GM18907 (cell line): Measurements from ENCODE around the gene RUNX3.

Source experiments
- ATAC-seq: cut with Tn5 transposase; IDR thresholded peaks from one replicate; pipeline ENCODE4 v1.9.1; 2021; ENCODE audit warnings: mild to moderate bottlenecking, moderate library complexity; ENCODE audit not compliant: unreplicated experiment

The RUNX3 gene

DNA sequence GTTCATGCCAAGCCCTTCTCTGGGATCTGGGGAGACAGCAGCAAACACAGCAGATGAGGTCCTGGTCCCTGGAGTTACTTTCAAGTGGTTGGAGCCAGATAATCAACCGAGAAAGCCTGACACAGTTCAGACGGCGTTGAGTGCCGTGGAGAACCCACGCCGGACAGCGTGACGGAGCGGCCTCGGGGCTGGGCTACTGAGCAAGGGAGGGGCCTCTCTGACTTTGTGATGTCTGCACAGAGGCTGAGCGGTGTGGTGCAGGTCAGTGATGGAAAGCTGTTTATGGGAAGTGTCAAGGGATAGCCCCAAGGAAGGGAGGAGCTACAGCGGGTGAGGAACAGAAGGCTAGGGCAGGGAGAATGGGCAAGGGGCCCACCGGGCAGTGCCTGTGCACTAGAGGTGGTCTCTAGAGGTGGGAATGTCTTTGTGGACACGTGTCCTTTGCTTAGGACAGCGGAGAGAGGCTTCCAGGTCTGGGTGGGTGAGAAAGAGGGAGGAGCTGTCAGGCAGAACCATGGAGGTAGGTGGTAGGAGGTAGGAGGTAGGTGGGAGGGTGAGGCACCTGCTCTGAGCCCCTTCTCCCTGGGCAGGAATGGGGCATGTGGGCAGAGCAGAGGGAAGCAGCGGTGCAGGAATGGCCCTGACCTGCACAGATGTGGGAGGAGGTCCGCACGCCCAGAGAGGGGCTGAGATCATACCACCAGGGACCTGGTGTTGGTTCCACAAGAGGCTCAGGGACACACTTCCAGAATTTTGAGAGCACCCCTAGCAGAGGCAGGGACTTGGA is 62.8 kb downstream of the RUNX3 start:
- ATAC-seq, result no peak

DNA sequence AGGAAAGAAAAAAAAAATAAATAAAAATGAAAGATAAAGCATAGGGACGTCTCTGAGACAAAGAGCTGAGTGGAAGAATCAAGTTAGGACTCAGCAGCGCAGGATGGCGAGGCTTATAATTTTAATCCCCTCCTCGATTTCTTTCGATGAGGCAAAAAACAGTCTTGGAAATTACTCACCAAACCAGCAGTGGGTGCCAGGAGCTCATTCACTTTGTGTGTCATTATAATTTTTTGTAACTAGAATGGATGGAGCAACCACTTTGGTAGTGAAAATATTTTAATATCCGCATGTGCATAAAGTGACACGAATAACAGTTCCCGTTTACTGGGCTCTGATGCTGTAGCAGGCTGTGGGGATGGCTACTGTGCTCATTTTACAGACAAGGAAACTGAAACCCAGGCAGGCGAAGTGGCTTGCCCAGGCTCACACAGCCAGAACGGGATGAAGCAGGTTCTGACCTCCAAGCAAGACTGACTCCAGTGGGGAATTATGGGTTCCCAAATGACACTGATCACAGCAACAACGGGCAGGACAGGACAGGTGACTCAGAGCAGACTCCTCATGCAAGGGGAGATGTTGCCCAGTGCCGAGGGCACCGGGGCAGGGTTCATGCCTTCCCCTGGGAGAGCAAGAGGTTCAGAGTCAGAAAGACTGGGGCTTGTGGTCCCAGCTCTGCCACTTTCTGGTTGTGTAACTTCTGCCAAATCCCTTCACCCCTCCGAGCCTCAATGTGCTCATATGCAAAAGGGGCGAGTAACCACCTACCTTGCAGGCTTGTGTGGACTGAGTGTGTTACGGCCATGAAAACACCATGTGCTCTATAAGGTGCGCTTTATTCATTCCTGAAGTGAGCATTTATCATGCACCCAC is 63.6 kb downstream of the RUNX3 start:
- ATAC-seq, result no peak

- ATAC-seq, result no peak
Observed at GRCh38 chr1:24865587-24865986, 64.5 kb downstream of the RUNX3 start.

- ATAC-seq, result no peak
Observed at GRCh38 chr1:24865168-24865567, 64.9 kb downstream of the RUNX3 start.

DNA sequence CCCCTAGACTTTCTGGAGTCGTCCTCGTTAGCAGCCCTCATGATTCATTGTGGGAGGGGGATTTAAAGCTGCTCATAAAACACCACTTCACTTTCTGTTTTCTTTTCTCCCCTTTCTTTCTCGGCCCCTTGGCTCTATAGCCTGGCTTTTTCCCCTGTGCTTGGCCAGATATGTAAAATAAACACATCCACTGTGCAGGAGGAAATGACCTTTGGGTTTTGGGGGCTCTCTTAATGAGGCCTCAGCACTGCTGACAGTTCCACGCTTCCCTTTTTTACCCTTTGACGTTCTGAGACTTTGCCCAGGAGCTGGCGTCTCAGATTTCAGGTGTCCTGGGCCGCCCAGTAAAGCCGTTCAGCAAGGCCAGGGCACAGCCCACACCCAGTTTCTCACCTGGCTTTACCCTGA is 65.7 kb downstream of the RUNX3 start:
- ATAC-seq, result no peak

DNA sequence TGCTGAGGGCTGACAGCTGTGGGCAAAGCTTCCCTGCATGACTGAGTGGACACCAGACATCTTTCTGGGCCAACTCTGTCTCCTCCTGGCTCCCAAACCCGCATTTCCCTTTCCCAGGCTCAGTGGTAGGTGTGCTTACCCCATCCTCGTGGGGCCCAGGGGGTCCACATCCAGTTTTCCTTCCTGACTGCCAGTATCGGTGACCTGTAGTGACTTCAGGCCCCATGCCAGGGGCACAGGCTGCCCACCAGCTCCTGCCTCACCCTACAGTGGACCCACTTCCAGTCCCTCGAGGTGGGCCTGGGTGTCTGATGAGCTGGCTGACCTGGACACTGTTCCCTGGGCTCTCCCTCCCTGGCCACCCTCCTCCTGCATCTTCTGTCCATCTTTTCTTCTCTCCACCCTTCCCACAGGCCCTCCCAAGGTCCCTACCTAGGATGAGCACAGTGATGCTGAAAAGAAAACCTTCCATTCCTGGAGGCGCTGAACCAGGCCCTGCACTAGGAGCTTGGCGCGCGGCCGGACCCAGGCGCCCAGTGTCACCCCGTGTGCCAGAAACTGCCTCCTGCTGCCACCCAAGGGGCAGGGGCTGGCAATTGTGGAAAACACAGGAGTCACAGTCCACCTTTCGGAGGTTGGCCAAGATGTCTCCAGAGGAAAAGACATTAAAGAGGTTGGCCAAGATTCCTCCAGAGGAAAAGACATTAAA is 67.1 kb downstream of the RUNX3 start:
- no peak for ATAC-seq

DNA sequence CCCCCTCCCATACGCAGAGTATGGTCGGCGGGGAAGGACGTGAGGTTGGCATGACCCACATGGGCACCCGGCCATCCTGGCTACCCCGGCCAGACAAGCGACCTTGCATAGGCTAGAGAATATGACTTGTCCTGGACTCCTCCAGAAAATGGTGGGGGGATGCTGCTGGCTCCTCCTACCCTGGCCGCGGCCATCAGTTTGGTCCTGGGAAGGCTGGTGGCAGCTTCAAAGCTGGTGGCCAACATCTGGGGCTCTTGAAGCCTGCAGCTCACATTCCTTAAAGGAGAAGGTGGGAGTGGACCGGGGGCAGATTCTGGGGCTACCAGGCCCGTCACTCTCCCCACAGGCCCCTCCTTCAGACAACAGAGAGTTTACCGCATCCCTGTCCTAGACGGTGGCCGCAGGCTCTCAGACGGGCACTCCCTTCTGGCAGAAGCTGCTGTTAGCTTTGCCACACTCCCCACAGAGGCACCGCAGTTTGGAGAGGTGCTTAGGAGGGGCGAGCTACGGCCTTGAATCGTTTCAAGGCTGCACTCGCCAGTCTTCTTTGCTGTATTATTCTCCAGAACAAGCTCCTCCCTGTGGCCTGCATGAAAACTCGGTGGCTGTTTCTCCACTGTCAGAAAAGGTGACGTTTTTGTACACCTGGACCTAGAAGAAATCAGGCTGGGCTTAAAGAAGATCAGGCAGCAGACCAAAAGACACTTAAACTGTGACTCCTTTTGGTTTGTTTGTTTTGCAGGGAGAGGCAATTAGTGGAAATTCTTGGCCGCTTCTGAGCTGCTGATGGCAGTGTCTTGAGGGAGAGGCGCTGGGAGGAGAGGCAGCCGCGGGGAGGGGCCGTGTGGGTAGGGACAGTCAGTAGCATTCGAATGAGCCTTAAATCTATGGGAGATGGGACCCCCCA is 68.0 kb downstream of the RUNX3 start:
- no peak for ATAC-seq

DNA sequence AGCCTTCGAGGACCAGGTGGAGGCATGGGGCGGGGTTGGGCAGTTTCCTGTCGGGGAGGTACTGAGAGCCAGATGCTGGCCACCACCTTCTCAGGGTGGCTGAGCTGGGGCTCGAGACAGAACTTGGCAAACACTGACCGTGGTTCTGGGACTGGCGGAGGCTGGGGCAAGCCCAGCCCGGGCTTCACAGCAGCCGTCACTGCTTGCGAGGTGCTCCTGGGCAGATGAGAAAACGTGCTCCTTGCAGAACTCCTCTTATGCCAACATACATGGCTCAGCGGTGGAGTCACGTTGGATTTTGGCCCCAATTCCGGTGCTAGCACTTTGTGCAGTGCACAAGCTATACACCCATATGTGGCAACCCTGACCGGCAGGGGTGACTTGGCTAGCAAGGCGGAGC is 69.2 kb downstream of the RUNX3 start:
- no peak for ATAC-seq

DNA sequence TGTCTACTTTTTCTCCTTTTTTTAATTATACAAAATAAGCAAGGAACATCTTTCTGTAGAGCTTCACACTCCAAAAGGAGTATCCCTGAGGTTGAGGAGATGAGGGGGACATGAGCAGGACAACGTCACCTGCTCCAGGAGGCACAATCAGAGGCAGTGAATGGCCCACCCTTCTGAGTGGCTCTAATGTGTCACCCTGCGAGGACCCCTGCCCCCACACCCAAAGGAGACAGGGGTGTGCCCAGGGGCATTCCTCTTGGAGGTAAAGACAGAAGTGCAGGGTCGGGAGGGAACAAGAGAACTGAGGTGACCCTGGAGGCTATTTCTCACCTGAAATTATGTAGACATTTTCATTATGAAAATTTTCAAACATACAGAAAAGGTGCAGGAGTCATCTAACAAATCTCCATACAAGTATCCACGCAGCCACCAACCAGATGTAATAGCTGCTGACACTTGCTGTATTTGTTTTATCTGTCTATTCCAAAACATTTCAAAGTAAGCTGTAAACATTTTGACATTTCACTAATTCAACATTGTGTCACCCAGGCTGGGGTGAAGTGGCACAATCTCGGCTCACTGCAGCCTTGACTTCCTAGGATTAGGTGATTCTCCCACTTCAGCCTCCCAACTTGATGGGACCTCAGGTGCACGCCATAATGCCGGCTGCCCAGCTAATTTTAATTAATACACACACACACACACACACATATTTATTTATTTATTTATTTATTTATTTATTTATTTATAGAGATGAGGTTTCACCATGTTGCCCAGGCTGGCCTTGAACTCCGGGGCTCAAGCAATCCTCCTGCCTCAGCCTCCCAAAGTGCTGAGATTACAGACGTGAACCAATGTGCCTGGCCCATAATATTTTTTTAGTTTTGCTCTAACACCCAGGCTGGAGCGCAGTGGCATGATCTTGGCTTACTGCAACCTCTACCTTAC is 70.7 kb downstream of the RUNX3 start:
- no peak for ATAC-seq

GRCh38 chr1:24858277-24858676 is 71.8 kb downstream of the RUNX3 start:
- ATAC-seq, result no peak

DNA sequence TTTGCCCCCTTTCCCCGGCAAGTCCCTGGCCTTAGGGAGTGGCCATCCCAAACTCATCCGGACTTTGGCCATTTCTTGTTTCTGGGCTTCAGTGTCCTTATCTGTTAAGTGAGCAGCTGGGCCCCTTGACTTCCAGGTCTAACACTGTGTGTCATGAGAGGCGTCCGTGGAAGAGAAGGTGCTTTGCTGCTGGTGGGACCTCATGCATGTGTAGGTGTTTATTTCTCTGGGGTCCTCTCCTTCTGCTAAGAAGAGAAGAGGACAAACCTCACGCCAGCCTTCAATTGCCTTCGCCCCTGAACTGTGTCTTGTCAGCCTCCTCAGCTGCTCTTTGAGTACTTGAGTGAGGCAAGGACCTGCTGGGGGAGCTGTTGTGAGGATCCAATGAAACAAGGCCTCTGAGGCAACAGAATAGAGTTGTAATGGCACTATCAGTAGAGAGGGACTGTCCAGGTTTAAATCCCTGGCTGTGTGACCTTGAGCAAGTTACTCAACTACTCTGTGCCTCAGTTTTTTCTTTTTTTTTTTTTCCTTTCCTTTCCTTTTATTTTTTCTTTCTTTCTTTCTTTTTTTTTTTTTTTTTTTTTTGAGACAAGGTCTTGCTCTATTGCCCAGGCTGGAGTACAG is 72.5 kb downstream of the RUNX3 start:
- no peak for ATAC-seq

DNA sequence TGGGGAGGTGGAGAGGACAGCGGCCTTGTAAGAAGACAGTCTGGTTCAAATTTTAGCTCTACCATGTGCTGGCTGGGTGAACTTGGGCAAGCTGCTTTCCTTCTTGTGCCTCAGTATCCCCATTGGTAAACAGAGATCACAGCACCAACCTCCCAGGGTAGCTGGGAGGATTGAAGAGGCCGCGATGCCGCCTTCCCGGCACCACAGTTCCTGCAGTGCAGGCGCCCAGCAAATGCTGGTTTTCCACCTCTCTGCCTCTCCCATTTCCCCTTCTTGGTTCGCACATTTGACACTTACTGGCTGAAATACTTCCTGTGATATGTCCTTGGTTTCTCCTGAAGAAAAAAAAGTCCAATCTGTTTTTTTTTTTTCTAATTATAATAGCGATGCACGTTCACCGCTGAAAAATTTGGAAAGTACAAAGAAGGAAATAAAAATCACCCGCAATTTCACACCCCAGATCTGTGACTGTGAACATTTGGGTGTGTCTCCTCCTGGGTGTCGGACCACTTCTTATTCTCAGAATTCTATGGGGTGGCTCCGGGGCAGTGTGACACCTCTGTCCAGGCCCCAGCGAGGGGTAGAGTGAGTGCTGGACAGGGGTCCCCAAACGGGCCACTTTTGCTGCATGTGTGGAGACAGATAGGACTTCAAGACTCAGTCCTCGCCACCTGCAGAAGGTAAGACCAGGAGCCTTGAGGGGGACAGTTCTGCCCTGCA is 73.1 kb downstream of the RUNX3 start:
- no peak for ATAC-seq

DNA sequence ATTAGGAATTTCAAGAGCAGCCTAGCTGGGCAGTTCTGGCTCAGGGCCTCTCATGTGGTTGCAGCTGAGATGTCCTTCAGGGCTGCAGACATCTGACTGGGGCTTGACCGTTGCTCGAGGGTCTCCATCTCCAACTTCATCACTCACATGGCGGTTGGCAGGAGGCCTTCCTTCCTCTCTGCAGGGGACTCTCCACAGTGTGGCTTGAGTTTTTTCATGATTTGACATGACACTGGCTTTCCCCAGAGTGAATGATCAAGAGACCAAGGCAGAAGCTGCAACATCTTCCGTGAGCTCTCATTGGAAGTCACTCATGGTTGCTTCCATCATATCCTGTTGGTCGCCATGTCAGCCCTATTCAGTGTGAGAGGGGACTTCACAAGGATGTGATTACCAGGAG is 74.6 kb downstream of the RUNX3 start:
- no peak for ATAC-seq

DNA sequence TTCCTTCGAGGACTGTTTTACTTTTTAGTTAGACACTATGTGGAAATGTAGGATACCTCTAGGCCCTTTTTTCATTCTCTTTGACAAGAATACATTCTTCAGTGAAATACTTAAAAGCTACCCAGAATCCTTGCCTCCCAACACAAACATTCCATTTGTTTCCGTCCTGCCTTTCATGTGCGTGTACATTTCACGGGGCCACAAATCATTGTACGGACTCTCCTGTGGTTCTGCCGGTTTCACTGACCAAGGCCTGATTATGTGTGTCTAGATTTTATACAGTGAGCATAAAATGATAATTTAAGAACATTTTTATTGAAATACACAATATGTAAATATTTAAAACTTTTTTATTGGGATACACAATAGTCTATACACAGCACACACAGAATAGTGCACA is 76.4 kb downstream of the RUNX3 start:
- ATAC-seq, result no peak

- ATAC-seq, result no peak
Observed at GRCh38 chr1:24850328-24850920, 79.7 kb downstream of the RUNX3 start.

- ATAC-seq, result no peak
Observed at GRCh38 chr1:24849672-24850295, 80.3 kb downstream of the RUNX3 start.
